Measurements from ENCODE around the gene STX8. TPM values are rescaled to one million over a fixed set of nuclear protein-coding genes. Genes with fewer than 3 reads are reported as not detected.

The STX8 gene
- total RNA-seq, 1 donor from 2014 or later = 58.4 TPM

DNA sequence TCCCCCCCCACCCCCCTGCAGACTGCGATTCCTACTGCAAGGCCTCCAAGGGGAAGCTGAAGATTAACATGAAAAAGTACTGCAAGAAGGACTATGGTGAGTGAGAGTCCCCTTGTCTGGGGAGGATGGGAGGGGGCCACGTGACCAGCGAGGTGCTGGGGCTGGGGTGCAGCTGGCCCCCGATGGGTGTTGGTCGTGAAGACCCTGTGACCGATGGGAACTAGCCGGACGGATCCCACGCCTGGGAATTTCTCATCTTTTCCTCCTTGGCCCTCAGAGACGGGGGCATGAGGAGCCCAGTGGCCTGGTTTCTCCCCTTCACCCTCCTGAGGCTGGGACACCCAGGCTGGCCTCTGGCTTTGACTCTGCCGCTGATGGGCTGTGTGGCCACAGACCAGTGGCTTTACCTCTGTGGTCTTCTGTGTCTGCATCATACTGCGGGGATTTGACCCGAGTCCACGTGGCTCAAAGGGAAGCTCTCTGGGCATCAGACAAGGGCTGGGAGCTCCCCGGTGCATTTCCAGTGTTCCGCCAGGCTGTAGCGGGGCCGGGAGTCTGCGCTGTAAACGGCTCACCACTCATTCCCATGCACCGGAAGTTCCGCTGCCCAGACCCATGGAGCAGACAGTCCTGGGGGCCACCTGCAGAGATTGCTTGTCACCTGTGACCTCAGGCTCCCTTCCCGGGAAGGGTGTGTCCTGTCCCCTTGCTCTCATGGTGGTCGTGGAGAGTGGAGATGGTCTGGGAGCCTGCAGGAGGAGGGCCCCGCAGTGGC is 354.3 kb downstream of the STX8 start:
- no peak overlapping the region for H3K4me3 ChIP-seq (ENCODE audit: low read depth, low read length)
- FAIRE-seq = no peak
- no peak for DNase-seq (ENCODE audit: low read depth)
- no peak for TF ChIP-seq CTCF (IDR thresholded peaks at IDR 0.05; ENCODE audit: insufficient read depth, low read length, severe bottlenecking)
- H3K36me3 ChIP-seq (ENCODE audit: control insufficient read depth, insufficient read depth, low read length) = no peaks in the 10 kb centered on the region
- no peaks in the 10 kb centered on the region for H3K27me3 ChIP-seq (ENCODE audit: control insufficient read depth, insufficient read depth, low read length)

GRCh38 chr17:9220398-9221146 is 355.0 kb downstream of the STX8 start:
- Histone ChIP-seq H3K36me3 (ENCODE audit: control insufficient read depth, insufficient read depth, low read length) (no peaks in the 10 kb centered on the region), H3K4me3 (ENCODE audit: low read depth, low read length) (no peak overlapping the region), H3K27me3 (ENCODE audit: control insufficient read depth, insufficient read depth, low read length) (no peaks in the 10 kb centered on the region)
- DNase-seq (ENCODE audit: low read depth) (no peak), FAIRE-seq (no peak)
- TF ChIP-seq CTCF (IDR thresholded peaks at IDR 0.05; ENCODE audit: insufficient read depth, low read length, severe bottlenecking) = no peak

DNA sequence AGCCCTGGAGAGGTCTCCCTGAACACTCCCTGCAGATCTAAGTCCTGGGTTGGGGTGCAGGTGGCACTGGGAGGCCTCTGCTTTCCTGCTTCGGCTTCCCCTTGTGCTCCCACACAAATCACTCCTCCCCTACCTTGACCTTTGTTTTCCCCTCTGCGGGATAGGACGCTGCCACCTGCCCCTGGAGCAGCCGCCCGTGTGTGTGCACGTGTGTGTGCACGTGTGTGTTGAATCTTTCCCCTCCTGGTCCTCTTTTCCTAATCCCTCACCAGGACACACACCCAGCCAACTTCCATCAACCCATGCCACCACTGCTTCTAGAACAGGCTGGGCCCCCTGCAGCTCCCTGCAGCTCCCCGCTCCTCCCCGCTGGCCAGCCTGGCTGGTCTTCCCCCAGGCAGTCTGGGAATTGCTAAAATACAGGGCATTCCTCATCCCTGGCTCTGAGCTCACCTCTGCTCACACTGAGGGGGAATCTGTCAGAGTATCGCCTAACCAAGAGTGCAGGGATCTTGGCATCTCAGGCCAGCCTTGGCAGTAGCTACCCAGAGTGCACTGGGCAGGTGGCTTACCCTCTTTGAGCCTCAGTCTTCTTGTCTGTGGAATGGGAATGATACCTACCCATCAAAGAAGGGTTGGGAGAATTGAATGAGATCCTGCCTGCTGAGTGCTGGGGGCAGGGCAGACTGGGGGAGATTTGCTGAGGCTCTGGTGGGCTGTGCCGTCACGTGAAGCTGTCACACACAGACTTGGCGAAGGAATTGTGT is 355.8 kb downstream of the STX8 start:
- TF ChIP-seq CTCF (IDR thresholded peaks at IDR 0.05; ENCODE audit: insufficient read depth, low read length, severe bottlenecking) = no peak
- no peak for FAIRE-seq

GRCh38 chr17:9218911-9219310 is 356.7 kb downstream of the STX8 start:
- no peak overlapping the region for H3K4me3 ChIP-seq (ENCODE audit: low read depth, low read length)
- H3K36me3 ChIP-seq (ENCODE audit: control insufficient read depth, insufficient read depth, low read length) = no peaks in the 10 kb centered on the region
- FAIRE-seq (no peak), DNase-seq (ENCODE audit: low read depth) (no peak)
- H3K27me3 ChIP-seq (ENCODE audit: control insufficient read depth, insufficient read depth, low read length) = no peaks in the 10 kb centered on the region
- no peak for TF ChIP-seq CTCF (IDR thresholded peaks at IDR 0.05; ENCODE audit: insufficient read depth, low read length, severe bottlenecking)

More for the DNA sequence above, 355.8 kb downstream of the STX8 start:
- DNase-seq (ENCODE audit: low read depth) = no peak
- Histone ChIP-seq H3K36me3 (ENCODE audit: control insufficient read depth, insufficient read depth, low read length) (no peaks in the 10 kb centered on the region), H3K27me3 (ENCODE audit: control insufficient read depth, insufficient read depth, low read length) (no peaks in the 10 kb centered on the region), H3K4me3 (ENCODE audit: low read depth, low read length) (no peak overlapping the region)

- no peak for TF ChIP-seq CTCF (IDR thresholded peaks at IDR 0.05; ENCODE audit: insufficient read depth, low read length, severe bottlenecking)
Measured at GRCh38 chr17:9218064-9218635, 357.5 kb downstream of the STX8 start.

More at GRCh38 chr17:9218064-9218635, 357.5 kb downstream of the STX8 start:
- FAIRE-seq (peak; percentile 28), DNase-seq (ENCODE audit: low read depth) (no peak)
- H3K4me3 ChIP-seq (ENCODE audit: low read depth, low read length) = no peak overlapping the region
- H3K36me3 ChIP-seq (ENCODE audit: control insufficient read depth, insufficient read depth, low read length) = no peaks in the 10 kb centered on the region
- H3K27me3 ChIP-seq (ENCODE audit: control insufficient read depth, insufficient read depth, low read length) = no peaks in the 10 kb centered on the region

Measured in bronchial epithelial cell (primary cell).